CD4-positive, alpha-beta T cell (primary cell): ENCODE data around the gene ADH7. TPM values are rescaled to one million over a fixed set of nuclear protein-coding genes. Genes with fewer than 3 reads are reported as not detected.
A peak's percentile ranks its signal among the peaks of the same experiment; 100 is the strongest.

Source experiments
- ATAC-seq: fragments of 200-7000 bp; cut with Tn5 transposase; one replicate; pipeline ENCODE4 v1.10.0; 2022; ENCODE audit warnings: mild to moderate bottlenecking; ENCODE audit not compliant: poor library complexity
- CTCF ChIA-PET: fragments of 350-600 bp; sonication (Branson Sonifier 250); formaldehyde crosslinking; loops from one replicate; lab custom pipeline; 2021; ENCODE audit warnings: antibody characterized with exemption, inconsistent platforms; lab: Charles Lee
- POLR2A ChIA-PET: fragments of 350-600 bp; sonication (Branson Sonifier 250); formaldehyde crosslinking; loops from one replicate; lab custom pipeline; 2021; ENCODE audit warnings: antibody characterized with exemption, inconsistent platforms; lab: Charles Lee
- DNase-seq, 14 experiments: peaks; one replicate each; pipeline ENCODE4 v3.0.0-alpha.2; 2013 to 2020; ENCODE audit warnings: mixed read lengths in 2 of 14
- H3K27ac ChIP-seq, 2 donors: one replicate each; pipeline versions ENCODE4 v1.5.1 to v1.7.0; 2013; ENCODE audit warnings: low read length in 2 of 2, low read depth in 1 of 2, mild to moderate bottlenecking in 1 of 2
- H3K27me3 ChIP-seq, 2 experiments: 1 replicate in 1 of 2; 2 replicates in 1 of 2; pipeline versions ENCODE4 v1.6.1 to v1.7.0; 2013; ENCODE audit warnings: low read length in 2 of 2, control low read depth in 1 of 2, mild to moderate bottlenecking in 1 of 2, moderate library complexity in 1 of 2; ENCODE audit not compliant: insufficient read depth in 2 of 2, control insufficient read depth in 1 of 2
- H3K36me3 ChIP-seq: one replicate; pipeline ENCODE4 v1.6.1; 2013; ENCODE audit warnings: low read length, control low read depth; ENCODE audit not compliant: insufficient read depth
- H3K4me1 ChIP-seq: one replicate; pipeline ENCODE4 v1.6.1; 2013; ENCODE audit warnings: low read length, control low read depth; ENCODE audit not compliant: insufficient read depth
- H3K4me3 ChIP-seq: one replicate; pipeline ENCODE4 v1.5.1; 2013; ENCODE audit warnings: mild to moderate bottlenecking, low read length, moderate library complexity
- H3K9me3 ChIP-seq, 2 experiments: 1 replicate in 1 of 2; 2 replicates in 1 of 2; pipeline versions ENCODE4 v1.6.1 to v1.7.0; 2013; ENCODE audit warnings: low read length in 2 of 2, mild to moderate bottlenecking in 2 of 2, control low read depth in 1 of 2, moderate library complexity in 1 of 2; ENCODE audit not compliant: control insufficient read depth in 1 of 2, insufficient read depth in 1 of 2
- H3K27ac Mint-ChIP-seq: one replicate; pipeline ENCODE4 v1.8.0; 2020; ENCODE audit warnings: mixed read lengths
- H3K27me3 Mint-ChIP-seq: one replicate; pipeline ENCODE4 v1.8.0; 2021; ENCODE audit warnings: mixed read lengths
- H3K36me3 Mint-ChIP-seq: one replicate; pipeline ENCODE4 v1.8.0; 2021; ENCODE audit warnings: low read depth, mixed read lengths
- H3K4me1 Mint-ChIP-seq: one replicate; pipeline ENCODE4 v1.8.0; 2021; ENCODE audit warnings: low read depth, mixed read lengths
- H3K4me3 Mint-ChIP-seq: one replicate; pipeline ENCODE4 v1.8.0; 2020; ENCODE audit warnings: mild to moderate bottlenecking, mixed read lengths
- H3K9me3 Mint-ChIP-seq: one replicate; pipeline ENCODE4 v1.8.0; 2020; ENCODE audit warnings: mixed read lengths
- intact Hi-C, 2 experiments: fragments of 100-400 bp; cut with DNase I in 1 of 2; cut with micrococcal nuclease in 1 of 2; formaldehyde crosslinking; loops; one replicate each; pipeline versions ENCODE4 v1.15.1 to v1.9.0; 2023 to 2025; cut with DNase I, micrococcal nuclease
- total RNA-seq, 174 experiments: library from RNA in 2 of 174; stranded (reverse) in 2 of 174; gene quantifications; one replicate each; pipeline ENCODE4 v1.2.3 and lab custom pipeline; 2021 to 2026
- TF ChIP-seq, protein P1 (sequence below): fragments of 200-600 bp; IDR thresholded peaks from one replicate; pipeline ENCODE4 v1.8.0; 2022; ENCODE audit warnings: antibody characterized with exemption, mild to moderate bottlenecking

ADH7 gene
- total RNA-seq, 2 experiments from 2014 or later: not detected

DNA sequence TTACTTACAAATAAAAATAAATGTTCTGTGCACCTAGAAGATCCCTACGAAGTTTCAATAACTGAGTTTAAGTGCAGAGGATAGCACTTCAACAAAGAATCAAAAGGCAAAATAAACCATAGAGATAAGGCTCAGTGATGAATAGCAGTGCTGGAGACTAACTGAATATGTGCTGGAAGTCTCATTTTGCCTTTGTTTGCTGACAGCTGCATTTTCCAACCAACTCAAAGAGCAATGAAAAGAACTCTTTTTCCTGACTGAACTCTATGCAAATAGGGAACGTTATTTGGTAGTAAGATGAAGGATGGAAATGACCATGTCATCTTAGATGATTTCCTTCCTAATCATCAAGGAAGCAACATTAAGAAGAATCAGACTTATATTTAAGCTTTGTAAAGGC, 32.7 kb upstream of the ADH7 start:
- CTCF ChIA-PET: no interaction called here
- H3K4me1 Mint-ChIP-seq: no peaks in the 10 kb centered on the region

DNA sequence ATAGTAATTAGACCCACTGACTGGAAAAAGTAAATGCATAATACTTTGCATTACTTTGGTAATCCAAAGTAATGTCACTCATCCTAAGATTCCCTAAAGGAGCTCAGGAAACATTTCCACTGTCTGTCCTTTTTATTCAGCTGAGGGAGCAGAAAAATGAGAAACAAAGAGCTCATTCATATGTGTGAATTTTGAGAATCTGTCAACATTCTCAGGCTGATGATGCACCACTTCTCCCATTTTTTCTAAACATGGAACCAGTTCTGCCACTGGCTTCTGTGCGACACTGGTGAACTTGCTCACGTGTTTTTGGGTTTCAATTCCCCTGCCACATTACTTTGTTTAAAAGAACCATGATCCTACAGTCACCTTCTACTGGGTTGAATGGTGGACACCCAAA, 28.4 kb upstream of the ADH7 start:
- intact Hi-C loops: loop anchor here (2.0 to 10.0 kb wide), 7 partner anchors 84 to 997 kb away; no protein-coding TSS in a partner anchor
- Mint-ChIP-seq H3K27me3 (peaks cover 17% of the 10 kb centered on the region), H3K36me3 (no peaks in the 10 kb centered on the region), H3K27ac (no peak overlapping the region), H3K4me1 (no peaks in the 10 kb centered on the region), H3K4me3 (no peak overlapping the region), H3K9me3 (no peaks in the 10 kb centered on the region)
- Histone ChIP-seq H3K4me3 (no peak overlapping the region), H3K36me3 (no peaks in the 10 kb centered on the region), H3K27me3 (no peaks in the 10 kb centered on the region), H3K27ac (no peak overlapping the region), H3K9me3 (no peaks in the 10 kb centered on the region), H3K4me1 (no peaks in the 10 kb centered on the region)
- POLR2A ChIA-PET: no interaction called here
- DNase-seq (no peak), ATAC-seq (no peak)
- TF ChIP-seq, protein P1, sequence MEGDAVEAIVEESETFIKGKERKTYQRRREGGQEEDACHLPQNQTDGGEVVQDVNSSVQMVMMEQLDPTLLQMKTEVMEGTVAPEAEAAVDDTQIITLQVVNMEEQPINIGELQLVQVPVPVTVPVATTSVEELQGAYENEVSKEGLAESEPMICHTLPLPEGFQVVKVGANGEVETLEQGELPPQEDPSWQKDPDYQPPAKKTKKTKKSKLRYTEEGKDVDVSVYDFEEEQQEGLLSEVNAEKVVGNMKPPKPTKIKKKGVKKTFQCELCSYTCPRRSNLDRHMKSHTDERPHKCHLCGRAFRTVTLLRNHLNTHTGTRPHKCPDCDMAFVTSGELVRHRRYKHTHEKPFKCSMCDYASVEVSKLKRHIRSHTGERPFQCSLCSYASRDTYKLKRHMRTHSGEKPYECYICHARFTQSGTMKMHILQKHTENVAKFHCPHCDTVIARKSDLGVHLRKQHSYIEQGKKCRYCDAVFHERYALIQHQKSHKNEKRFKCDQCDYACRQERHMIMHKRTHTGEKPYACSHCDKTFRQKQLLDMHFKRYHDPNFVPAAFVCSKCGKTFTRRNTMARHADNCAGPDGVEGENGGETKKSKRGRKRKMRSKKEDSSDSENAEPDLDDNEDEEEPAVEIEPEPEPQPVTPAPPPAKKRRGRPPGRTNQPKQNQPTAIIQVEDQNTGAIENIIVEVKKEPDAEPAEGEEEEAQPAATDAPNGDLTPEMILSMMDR: no peak
- CTCF ChIA-PET: interaction anchor here (0.7 to 2.2 kb wide), 2 partner anchors 8 to 468 kb away, joined by 3 to 8 read pairs; partner anchors contain the start of gene METAP1

More for the DNA sequence above, 32.7 kb upstream of the ADH7 start:
- POLR2A ChIA-PET: no interaction called here
- Histone ChIP-seq H3K27me3 (no peaks in the 10 kb centered on the region), H3K9me3 (no peaks in the 10 kb centered on the region), H3K36me3 (no peaks in the 10 kb centered on the region), H3K4me1 (no peaks in the 10 kb centered on the region), H3K27ac (no peak overlapping the region), H3K4me3 (no peak overlapping the region)
- H3K36me3 Mint-ChIP-seq: no peaks in the 10 kb centered on the region
- H3K27ac Mint-ChIP-seq: no peak overlapping the region
- ATAC-seq: no peak
- intact Hi-C loops: loop anchor here in 1 of 2 experiments (10.0 kb wide), 2 partner anchors 337 to 533 kb away; no protein-coding TSS in a partner anchor
- peaks cover 17% of the 10 kb centered on the region for H3K27me3 Mint-ChIP-seq
- H3K9me3 Mint-ChIP-seq: no peaks in the 10 kb centered on the region
- no peak for DNase-seq
- H3K4me3 Mint-ChIP-seq: no peak overlapping the region
- TF ChIP-seq, protein P1: no peak

DNA sequence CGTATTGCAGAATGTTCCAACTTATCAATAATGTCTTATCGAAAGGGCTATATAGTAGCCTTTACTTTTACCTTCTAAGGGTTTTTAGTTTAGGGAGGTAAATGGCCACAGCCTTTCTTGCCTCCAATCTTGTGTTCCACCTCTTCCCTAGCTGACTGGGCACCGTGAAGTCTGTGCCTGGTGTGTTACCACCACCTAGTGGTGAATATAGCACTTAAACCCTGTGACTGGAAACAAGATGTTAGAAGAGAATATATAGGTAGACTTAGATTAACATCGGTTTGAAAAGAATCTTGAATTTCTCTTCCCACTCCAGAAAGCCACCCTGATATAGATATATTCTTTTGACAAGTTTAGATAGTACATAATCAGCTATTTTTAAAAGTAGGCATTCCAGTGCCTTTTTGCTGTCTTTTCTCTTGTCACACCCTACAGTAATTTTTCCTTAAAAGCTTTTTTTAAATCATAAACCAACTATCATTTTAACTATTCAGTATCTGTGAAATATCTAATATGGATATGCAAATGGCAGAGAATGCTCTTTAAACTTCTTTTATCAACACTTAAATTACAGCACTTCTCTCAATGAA, 27.8 kb upstream of the ADH7 start:
- no peak overlapping the region for H3K27ac ChIP-seq
- no peaks in the 10 kb centered on the region for H3K4me1 ChIP-seq
- no peak overlapping the region for H3K4me3 ChIP-seq
- TF ChIP-seq, protein P1: peak; percentile 83
- DNase-seq: peak; percentile 4 to 67 (median 25)
- no peaks in the 10 kb centered on the region for H3K36me3 ChIP-seq
- H3K36me3 Mint-ChIP-seq: no peaks in the 10 kb centered on the region
- H3K27me3 ChIP-seq: no peaks in the 10 kb centered on the region
- intact Hi-C loops: loop anchor here (2.0 to 10.0 kb wide), 7 partner anchors 84 to 996 kb away; no protein-coding TSS in a partner anchor
- ChIA-PET POLR2A (no interaction called here), CTCF (interaction anchor here (0.6 to 2.2 kb wide), 3 partner anchors 9 to 467 kb away, joined by 3 to 8 read pairs (median 4); partner anchors contain the start of gene METAP1)
- H3K4me3 Mint-ChIP-seq: no peak overlapping the region
- H3K9me3 ChIP-seq: no peaks in the 10 kb centered on the region
- H3K9me3 Mint-ChIP-seq: no peaks in the 10 kb centered on the region
- peaks cover 18% of the 10 kb centered on the region for H3K27me3 Mint-ChIP-seq
- no peak overlapping the region for H3K27ac Mint-ChIP-seq
- ATAC-seq: peak; percentile 70
- H3K4me1 Mint-ChIP-seq: no peaks in the 10 kb centered on the region
